Activated CD8-positive, alpha-beta memory T cell treated with anti-CD3 and anti-CD28 coated beads, Interleukin-2, amount 50 U/mL, for 48 hours (primary cell): ENCODE measurements around the gene PIP4K2C.
"Not testable (repeated sequence)": the region's sequence is repeated elsewhere in the genome, so short reads cannot be mapped to it uniquely, and the experiment has no call there.

Source experiments
- DNase-seq: peaks from one replicate; pipeline ENCODE4 v3.0.0-alpha.2; 2020

The PIP4K2C gene

GRCh38 chr12:57611108-57611826, 20.3 kb downstream of the PIP4K2C start, which contains the start of gene ARHGEF25:
TSS of gene ARHGEF25 (plus strand) at chr12:57611435. CDS start at chr12:57611895, 460 bp downstream.
- peak; percentile 79 for DNase-seq

GRCh38 chr12:57611827-57612710, 21.1 kb downstream of the PIP4K2C start:
- no peak for DNase-seq

- DNase-seq = no peak
These were observed 21.9 kb downstream of the PIP4K2C start for GRCh38 chr12:57612711-57613426.

- no peak for DNase-seq
These were observed 22.6 kb downstream of the PIP4K2C start for GRCh38 chr12:57613427-57614109.

- no peak for DNase-seq
These were observed 23.4 kb downstream of the PIP4K2C start for GRCh38 chr12:57614178-57614947.

GRCh38 chr12:57614948-57615500, 24.0 kb downstream of the PIP4K2C start:
- no peak for DNase-seq

GRCh38 chr12:57615637-57616036, 24.6 kb downstream of the PIP4K2C start:
- DNase-seq = no peak

GRCh38 chr12:57616383-57617101, 25.6 kb downstream of the PIP4K2C start:
- DNase-seq = no peak

- no peak for DNase-seq
These were observed 26.9 kb downstream of the PIP4K2C start for GRCh38 chr12:57617942-57618341.

- not testable (repeated sequence) for DNase-seq
These were observed 27.4 kb downstream of the PIP4K2C start for GRCh38 chr12:57618431-57618830.

GRCh38 chr12:57618966-57619433, 28.0 kb downstream of the PIP4K2C start:
- no peak for DNase-seq

GRCh38 chr12:57619434-57620244, 28.6 kb downstream of the PIP4K2C start:
- DNase-seq = no peak

GRCh38 chr12:57620245-57620935, 29.4 kb downstream of the PIP4K2C start:
- no peak for DNase-seq

GRCh38 chr12:57620936-57621496, 30.0 kb downstream of the PIP4K2C start:
- no peak for DNase-seq

GRCh38 chr12:57621497-57622292, 30.7 kb downstream of the PIP4K2C start:
- peak; percentile 87 for DNase-seq

- no peak for DNase-seq
These were observed 31.6 kb downstream of the PIP4K2C start for GRCh38 chr12:57622293-57623245.

- no peak for DNase-seq
These were observed 32.4 kb downstream of the PIP4K2C start for GRCh38 chr12:57623385-57623784.
